AG04449 (cell line): Measurements from ENCODE around the gene PSTPIP2.
"Not testable (repeated sequence)": the region's sequence is repeated elsewhere in the genome, so short reads cannot be mapped to it uniquely, and the experiment has no call there.

Source experiments
- CTCF ChIA-PET: fragments of 350-600 bp; formaldehyde crosslinking; extraction: SDS; loops from one replicate; lab custom pipeline; 2021; ENCODE audit warnings: antibody characterized with exemption; lab: Yijun Ruan, JAX
- POLR2A ChIA-PET: fragments of 400-600, 350-600 bp; formaldehyde crosslinking; extraction: SDS; loops from one replicate; lab custom pipeline; 2020; ENCODE audit warnings: antibody characterized with exemption, inconsistent platforms; lab: Yijun Ruan, JAX
- DNase-seq: peaks from one replicate; pipeline ENCODE4 v3.0.0-alpha.2; 2010; ENCODE audit warnings: low read depth, low spot score
- H3K4me3 ChIP-seq: 2 replicates; pipeline ENCODE4 v1.5.1; 2011; ENCODE audit warnings: low read depth, mild to moderate bottlenecking, control low read depth, low read length
- TF ChIP-seq, protein P1 (sequence below): IDR thresholded peaks from one replicate; pipeline ENCODE4 v1.5.1; 2011; ENCODE audit warnings: mild to moderate bottlenecking, moderate library complexity, low read length, control low read depth, inconsistent platforms; ENCODE audit not compliant: insufficient read depth; ENCODE audit errors: missing control alignments

The PSTPIP2 gene

DNA sequence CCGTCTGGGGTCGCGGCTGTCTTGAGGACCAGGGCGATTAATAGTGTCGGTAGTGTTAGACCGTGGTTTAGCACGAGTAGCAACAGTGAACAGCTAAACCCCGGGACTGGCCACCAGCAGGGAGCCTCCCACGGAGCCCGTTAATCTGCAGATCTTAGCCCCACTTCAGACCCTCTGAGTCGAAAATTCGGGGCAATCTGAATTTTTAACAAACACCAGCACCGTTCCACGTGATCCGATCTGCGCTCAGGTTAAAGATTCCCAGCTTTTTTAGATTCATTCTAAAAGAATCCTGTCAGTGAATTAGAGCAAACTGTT lies 26.5 kb upstream of the PSTPIP2 start:
- CTCF ChIA-PET, result interaction anchor here (0.7 to 3.2 kb wide), 4 partner anchors 25 to 560 kb away, joined by 3 to 12 read pairs (median 8); a partner anchor contains a TSS
- POLR2A ChIA-PET, result no interaction called here
- TF ChIP-seq, protein P1, sequence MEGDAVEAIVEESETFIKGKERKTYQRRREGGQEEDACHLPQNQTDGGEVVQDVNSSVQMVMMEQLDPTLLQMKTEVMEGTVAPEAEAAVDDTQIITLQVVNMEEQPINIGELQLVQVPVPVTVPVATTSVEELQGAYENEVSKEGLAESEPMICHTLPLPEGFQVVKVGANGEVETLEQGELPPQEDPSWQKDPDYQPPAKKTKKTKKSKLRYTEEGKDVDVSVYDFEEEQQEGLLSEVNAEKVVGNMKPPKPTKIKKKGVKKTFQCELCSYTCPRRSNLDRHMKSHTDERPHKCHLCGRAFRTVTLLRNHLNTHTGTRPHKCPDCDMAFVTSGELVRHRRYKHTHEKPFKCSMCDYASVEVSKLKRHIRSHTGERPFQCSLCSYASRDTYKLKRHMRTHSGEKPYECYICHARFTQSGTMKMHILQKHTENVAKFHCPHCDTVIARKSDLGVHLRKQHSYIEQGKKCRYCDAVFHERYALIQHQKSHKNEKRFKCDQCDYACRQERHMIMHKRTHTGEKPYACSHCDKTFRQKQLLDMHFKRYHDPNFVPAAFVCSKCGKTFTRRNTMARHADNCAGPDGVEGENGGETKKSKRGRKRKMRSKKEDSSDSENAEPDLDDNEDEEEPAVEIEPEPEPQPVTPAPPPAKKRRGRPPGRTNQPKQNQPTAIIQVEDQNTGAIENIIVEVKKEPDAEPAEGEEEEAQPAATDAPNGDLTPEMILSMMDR, result no peak
- DNase-seq, result no peak
- peak overlapping the region; percentile 97 for H3K4me3 ChIP-seq

DNA sequence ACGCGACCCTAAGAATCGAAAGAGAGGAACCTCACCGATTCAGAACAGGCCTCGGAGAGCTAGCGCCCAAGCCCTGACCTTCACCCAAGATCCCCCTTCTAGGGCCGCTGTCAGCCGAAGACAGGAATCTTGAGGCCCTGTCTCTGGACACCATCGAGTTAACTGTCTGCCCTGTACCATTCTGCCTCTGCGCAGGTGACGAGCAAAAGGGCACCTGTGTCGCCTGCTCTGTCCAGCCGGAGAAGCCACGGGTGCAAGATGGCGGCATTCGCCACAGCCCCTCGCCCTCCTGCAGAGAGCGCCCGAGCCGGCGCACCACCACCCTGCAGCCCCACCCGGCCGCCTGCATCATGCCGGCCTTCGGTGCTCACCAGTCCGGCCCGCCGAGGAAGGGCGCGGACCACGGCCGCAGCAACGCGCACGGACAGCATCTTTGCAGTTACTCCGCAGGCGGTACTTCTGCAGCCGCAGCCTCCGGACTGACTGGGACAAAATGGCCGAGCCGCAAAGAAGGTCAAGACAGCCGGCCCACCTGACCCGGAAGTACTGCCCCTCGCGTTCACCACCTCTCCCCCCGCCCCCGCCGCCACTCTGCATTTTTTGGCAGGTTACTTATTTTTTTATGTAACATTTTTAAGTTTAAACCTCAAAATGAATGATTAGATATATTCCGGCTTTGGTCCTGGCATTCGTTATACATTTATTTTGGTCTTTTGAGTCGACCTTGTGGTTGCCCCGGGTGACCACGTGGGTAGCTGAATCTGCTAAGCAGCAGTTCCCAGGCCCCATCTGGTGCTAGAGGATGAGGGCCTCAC lies 25.9 kb upstream of the PSTPIP2 start, which contains the start of gene ATP5F1A:
TSS of gene ATP5F1A (minus strand) at position 496 of the 815 bp plus-strand sequence. CDS start at position 431, 65 bp downstream.
- H3K4me3 ChIP-seq, result peak within 1 kb of the TSS; percentile 97
- TF ChIP-seq, protein P1, result peak; percentile 12
- no peak for DNase-seq
- ChIA-PET POLR2A (interaction anchor here (0.8 to 1.4 kb wide), 3 partner anchors 15 to 27 kb away, joined by 3 read pairs; no protein-coding TSS in a partner anchor), CTCF (interaction anchor here (0.7 to 3.2 kb wide), 5 partner anchors 24 to 560 kb away, joined by 3 to 12 read pairs (median 8); a partner anchor contains a TSS)

DNA sequence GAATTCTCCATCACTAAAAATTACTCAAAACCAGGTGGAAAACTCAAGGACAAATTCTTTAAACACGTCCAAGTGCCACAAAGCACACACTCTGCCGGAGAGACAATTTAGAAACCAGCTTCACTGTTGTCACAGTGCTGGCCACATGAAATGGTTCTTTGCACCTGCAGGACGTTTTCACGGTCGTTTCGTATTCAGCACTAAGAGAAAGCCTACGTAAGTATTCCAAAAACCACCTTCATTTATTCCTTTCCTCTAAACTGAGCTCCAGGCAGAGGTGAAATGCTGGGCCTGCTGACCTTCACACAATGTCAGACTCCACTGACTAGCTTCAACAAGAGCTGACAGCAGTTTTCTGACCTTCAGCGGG lies 25.4 kb upstream of the PSTPIP2 start:
- peak overlapping the region; percentile 97 for H3K4me3 ChIP-seq
- ChIA-PET CTCF (interaction anchor here (1.0 to 3.2 kb wide), 4 partner anchors 22 to 561 kb away, joined by 3 to 12 read pairs (median 6); no protein-coding TSS in a partner anchor), POLR2A (interaction anchor here (0.8 to 1.4 kb wide), 3 partner anchors 14 to 26 kb away, joined by 3 read pairs; no protein-coding TSS in a partner anchor)
- DNase-seq, result no peak
- TF ChIP-seq, protein P1, result no peak

DNA sequence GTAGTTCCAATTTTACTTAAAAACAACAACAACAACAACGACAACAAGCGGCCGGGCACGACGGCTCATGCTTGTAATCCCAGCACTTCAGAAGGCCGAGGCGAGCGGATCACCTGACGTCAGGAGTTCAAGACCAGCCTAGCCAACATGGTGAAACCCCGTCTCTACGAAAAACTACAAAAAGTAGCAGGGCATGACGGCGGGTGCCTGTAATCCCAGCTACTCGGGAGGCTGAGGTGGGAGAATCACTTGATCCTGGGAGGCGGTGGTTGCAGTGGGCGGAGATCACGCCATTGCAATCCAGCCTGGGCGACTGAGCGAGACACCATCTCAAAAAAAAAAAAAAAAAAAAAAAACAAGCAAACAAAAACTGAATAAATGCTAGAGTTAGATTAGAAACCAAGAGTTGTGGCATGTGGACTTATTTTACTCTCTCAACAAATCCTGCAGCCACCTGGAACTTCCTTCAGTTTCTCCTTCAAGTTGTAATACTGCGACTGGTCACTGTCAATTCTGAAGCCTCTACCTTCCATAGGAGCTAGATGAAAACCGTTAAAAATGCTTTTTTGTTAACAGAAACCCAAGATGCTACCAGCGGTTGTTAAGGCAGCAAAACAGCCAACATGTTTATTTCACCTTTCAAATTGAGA lies 24.7 kb upstream of the PSTPIP2 start:
- TF ChIP-seq, protein P1, result no peak
- CTCF ChIA-PET, result interaction anchor here (0.8 to 3.2 kb wide), 5 partner anchors 21 to 561 kb away, joined by 3 to 12 read pairs (median 4); no protein-coding TSS in a partner anchor
- DNase-seq, result no peak
- H3K4me3 ChIP-seq, result peak overlapping the region; percentile 97
- POLR2A ChIA-PET, result interaction anchor here (0.8 to 1.4 kb wide), 2 partner anchors 14 to 25 kb away, joined by 3 read pairs; no protein-coding TSS in a partner anchor

DNA sequence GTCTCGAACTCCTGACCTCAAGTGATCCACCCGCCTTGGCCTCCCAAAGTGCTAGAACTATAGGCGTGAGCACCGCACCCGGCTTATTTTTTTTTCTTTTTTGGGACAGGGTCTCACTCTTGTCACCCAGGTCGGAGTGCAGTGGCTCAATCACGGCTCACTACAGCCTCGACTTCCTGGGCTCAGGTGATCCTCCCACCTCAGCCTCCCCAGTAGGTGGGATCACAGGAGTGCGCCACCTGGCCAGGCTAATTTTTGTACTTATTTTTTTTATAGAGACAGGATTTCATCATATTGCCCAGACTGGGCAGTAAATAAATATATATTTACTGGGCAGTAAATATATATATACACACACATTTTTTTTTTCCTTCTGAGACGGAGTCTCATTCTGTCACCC lies 23.5 kb upstream of the PSTPIP2 start:
- no peak overlapping the region for H3K4me3 ChIP-seq
- CTCF ChIA-PET, result interaction anchor here (6.5 kb wide), 1 partner anchor 22 kb away, joined by 32 read pairs; the partner anchor contains the start of gene PSTPIP2

DNA sequence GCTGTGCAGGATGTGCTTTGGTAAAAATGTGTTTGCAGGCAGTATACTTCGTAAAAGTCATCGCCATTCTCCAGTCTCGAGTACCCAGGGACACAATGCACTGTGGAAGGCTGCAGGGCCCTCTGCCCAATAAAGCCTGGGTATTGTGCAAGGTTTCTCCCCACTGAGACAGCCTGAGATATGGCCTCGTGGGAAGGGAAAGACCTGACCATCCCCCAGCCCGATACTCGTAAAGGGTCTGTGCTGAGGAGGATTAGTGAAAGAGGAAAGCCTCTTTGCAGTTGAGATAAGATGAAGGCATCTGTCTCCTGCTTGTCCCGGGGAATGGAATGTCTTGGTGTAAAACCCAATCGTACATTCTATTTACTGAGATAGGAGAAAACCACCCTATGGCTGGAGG lies 16.4 kb upstream of the PSTPIP2 start:
- DNase-seq, POLR2A ChIA-PET, H3K4me3 ChIP-seq: not testable (repeated sequence)
- CTCF ChIA-PET, result interaction anchor here (1.0 kb wide), 1 partner anchor 15 kb away, joined by 3 read pairs; no protein-coding TSS in a partner anchor

More for the DNA sequence above, 23.5 kb upstream of the PSTPIP2 start:
- POLR2A ChIA-PET, result no interaction called here
- no peak for DNase-seq
- TF ChIP-seq, protein P1, result no peak
